HCT116 (cell line): ENCODE measurements around the gene DDX1. TPM values are rescaled to one million over a fixed set of nuclear protein-coding genes. Genes with fewer than 3 reads are reported as not detected.

Experiments used
- ATAC-seq: fragments of 200-7000 bp; cut with Tn5 transposase; 2 replicates; pipeline ENCODE4 v1.9.1; 2020; ENCODE audit warnings: mild to moderate bottlenecking, moderate library complexity
- BruUV-seq: library from RNA; stranded (reverse); fragments of 400-500 nt; replicated peaks from 2 replicates; lab custom pipeline; 2021; lab: Mats Ljungman, UMichigan
- CTCF ChIA-PET: fragments of 300-600 bp; sonication (Branson Sonifier 250); formaldehyde crosslinking; loops from one replicate; lab custom pipeline; 2021; ENCODE audit warnings: antibody characterized with exemption; lab: Charles Lee
- POLR2A ChIA-PET: fragments of 300-600, 350-600 bp; sonication (Branson Sonifier 250); formaldehyde crosslinking; loops from one replicate; lab custom pipeline; 2021; ENCODE audit warnings: antibody characterized with exemption; lab: Charles Lee
- RAD21 ChIA-PET, 2 experiments: fragments of 300-600 bp; sonication (Branson Sonifier 250); formaldehyde crosslinking; loops; one replicate each; lab custom pipeline; 2023; ENCODE audit warnings: low total read pairs in 2 of 2; ENCODE audit not compliant: uncharacterized antibody in 2 of 2, unreplicated experiment in 2 of 2, low non-redundant PET in 1 of 2; lab: Charles Lee
- DNase-seq: peaks from one replicate; pipeline ENCODE4 v3.0.0-alpha.2; 2010; ENCODE audit warnings: low read depth, low spot score
- H2AFZ ChIP-seq: fragments of 200-600 bp; shearing (Covaris generic), sonication (generic); 2 replicates; pipeline ENCODE4 v1.6.1; 2017; ENCODE audit warnings: low read depth, mixed run types, mixed read lengths, antibody characterized with exemption, low read length; ENCODE audit not compliant: poor library complexity, severe bottlenecking
- H3K27ac ChIP-seq: 2 replicates; pipeline ENCODE4 v1.5.1; 2012; ENCODE audit warnings: low read depth, low read length
- H3K27me3 ChIP-seq: fragments of 200-600 bp; sonication (generic); 2 replicates; pipeline ENCODE4 v1.6.1; 2016; ENCODE audit warnings: mixed run types, low read length, mixed read lengths; ENCODE audit not compliant: insufficient read depth
- H3K36me3 ChIP-seq, 2 experiments: fragments of 200-500 bp in 1 of 2; fragments of 200-600 bp in 1 of 2; sonication (Bioruptor generic) in 1 of 2; sonication (generic) in 1 of 2; 2 replicates each; pipeline versions ENCODE4 v1.5.1 to v1.6.1; 2014 to 2016; ENCODE audit warnings: low read length in 2 of 2, inconsistent platforms in 1 of 2, mixed read lengths in 1 of 2, mixed run types in 1 of 2; ENCODE audit not compliant: insufficient read depth in 2 of 2, control insufficient read depth in 1 of 2
- H3K4me1 ChIP-seq, 2 experiments: fragments of 200-600 bp in 1 of 2; sonication (generic) in 1 of 2; 2 replicates each; pipeline versions ENCODE4 v1.5.1 to v1.6.1; 2012 to 2017; ENCODE audit warnings: low read length in 2 of 2, inconsistent platforms in 1 of 2, mild to moderate bottlenecking in 1 of 2, mixed read lengths in 1 of 2, mixed run types in 1 of 2, moderate library complexity in 1 of 2; ENCODE audit not compliant: insufficient read depth in 2 of 2, control insufficient read depth in 1 of 2
- H3K4me2 ChIP-seq: fragments of 200-600 bp; sonication (generic); 2 replicates; pipeline ENCODE4 v1.6.1; 2017; ENCODE audit warnings: mixed run types, low read length, mixed read lengths
- H3K4me3 ChIP-seq, 2 experiments: fragments of 200-600 bp in 1 of 2; sonication (generic) in 1 of 2; replicated peaks in 1 of 2; 2 replicates each; pipeline ENCODE4 v1.5.1; 2011 to 2016; ENCODE audit warnings: low read length in 2 of 2, control low read depth in 1 of 2, low read depth in 1 of 2, mild to moderate bottlenecking in 1 of 2, mixed read lengths in 1 of 2, mixed run types in 1 of 2
- H3K79me2 ChIP-seq: fragments of 200-600 bp; sonication (generic); 2 replicates; pipeline ENCODE4 v1.6.1; 2017; ENCODE audit warnings: mild to moderate bottlenecking, mixed run types, low read length, moderate library complexity, mixed read lengths; ENCODE audit not compliant: insufficient read depth
- H3K9ac ChIP-seq: fragments of 200-600 bp; sonication (generic); 2 replicates; pipeline ENCODE4 v1.6.1; 2016; ENCODE audit warnings: low read length, mixed read lengths
- H3K9me2 ChIP-seq: fragments of 200-600 bp; sonication (generic), shearing (Covaris generic); 2 replicates; pipeline ENCODE4 v1.6.1; 2017; ENCODE audit warnings: mixed run types, mild to moderate bottlenecking, moderate library complexity; ENCODE audit not compliant: insufficient read depth
- H3K9me3 ChIP-seq, 2 experiments: fragments of 200-500 bp in 1 of 2; fragments of 200-600 bp in 1 of 2; sonication (Bioruptor generic) in 1 of 2; sonication (generic) in 1 of 2; 2 replicates each; pipeline ENCODE4 v1.6.1; 2014 to 2017; ENCODE audit warnings: low read length in 2 of 2, mixed read lengths in 2 of 2, inconsistent platforms in 1 of 2, low read depth in 1 of 2, mild to moderate bottlenecking in 1 of 2, mixed run types in 1 of 2, moderate library complexity in 1 of 2; ENCODE audit not compliant: control insufficient read depth in 1 of 2, insufficient read depth in 1 of 2
- H4K20me1 ChIP-seq: fragments of 200-600 bp; sonication (generic), shearing (Covaris generic); 2 replicates; pipeline ENCODE4 v1.6.1; 2017; ENCODE audit warnings: mixed run types, mild to moderate bottlenecking, moderate library complexity; ENCODE audit not compliant: insufficient read depth
- CBX3 ChIP-seq: IDR thresholded peaks from 2 replicates; pipeline ENCODE4 v1.6.1; 2012; ENCODE audit warnings: low read depth
- CEBPB ChIP-seq: IDR thresholded peaks from 2 replicates; pipeline ENCODE4 v1.6.1; 2012; ENCODE audit warnings: low read depth
- EGR1 ChIP-seq: IDR thresholded peaks from 2 replicates; pipeline ENCODE4 v1.6.1; 2012; ENCODE audit warnings: low read depth
- EZH2 ChIP-seq: fragments of 200-600 bp; sonication (generic); IDR thresholded peaks from 2 replicates; pipeline ENCODE4 v1.6.1; 2017; ENCODE audit warnings: antibody characterized with exemption, mixed run types
- EZH2phosphoT487 ChIP-seq: fragments of 200-600 bp; IDR thresholded peaks from 2 replicates; pipeline ENCODE4 v1.6.1; 2018; ENCODE audit warnings: antibody characterized with exemption, borderline replicate concordance
- FOSL1 ChIP-seq: IDR thresholded peaks from 2 replicates; pipeline ENCODE4 v1.6.1; 2012; ENCODE audit warnings: low read depth
- JUND ChIP-seq: IDR thresholded peaks from 2 replicates; pipeline ENCODE4 v1.6.1; 2012
- MAX ChIP-seq: IDR thresholded peaks from 2 replicates; pipeline ENCODE4 v1.6.1; 2012
- POLR2AphosphoS5 ChIP-seq: IDR thresholded peaks from 2 replicates; pipeline ENCODE4 v1.6.1; 2011; ENCODE audit warnings: mild to moderate bottlenecking, low read depth, low read length, moderate library complexity
- RAD21 ChIP-seq: IDR thresholded peaks from 2 replicates; pipeline ENCODE4 v1.6.1; 2012; ENCODE audit warnings: low read depth, mild to moderate bottlenecking
- REST ChIP-seq: IDR thresholded peaks from 2 replicates; pipeline ENCODE4 v1.6.1; 2012; ENCODE audit warnings: low read depth
- SIN3A ChIP-seq: IDR thresholded peaks from 2 replicates; pipeline ENCODE4 v1.6.1; 2012; ENCODE audit warnings: low read depth
- SP1 ChIP-seq: IDR thresholded peaks from 2 replicates; pipeline ENCODE4 v1.6.1; 2012; ENCODE audit warnings: low read depth
- SRF ChIP-seq: IDR thresholded peaks from 2 replicates; pipeline ENCODE4 v1.6.1; 2012; ENCODE audit warnings: low read depth
- TCF7L2 ChIP-seq: IDR thresholded peaks from 2 replicates; pipeline ENCODE4 v1.7.0; 2011; ENCODE audit warnings: borderline replicate concordance, inconsistent platforms; ENCODE audit not compliant: insufficient read depth, insufficient read length; ENCODE audit errors: extremely low read depth
- YY1 ChIP-seq: IDR thresholded peaks from 2 replicates; pipeline ENCODE4 v1.6.1; 2011; ENCODE audit warnings: low read length, low read depth, moderate library complexity, mild to moderate bottlenecking; ENCODE audit not compliant: insufficient replicate concordance; ENCODE audit errors: extremely low read depth
- ZBTB33 ChIP-seq: IDR thresholded peaks from 2 replicates; pipeline ENCODE4 v1.6.1; 2011; ENCODE audit warnings: mild to moderate bottlenecking, low read length, moderate library complexity; ENCODE audit not compliant: insufficient replicate concordance; ENCODE audit errors: extremely low read depth
- ZNF274 ChIP-seq: fragments of 200-500 bp; sonication (Bioruptor generic); IDR thresholded peaks from 2 replicates; pipeline ENCODE4 v1.6.1; 2014; ENCODE audit warnings: mild to moderate bottlenecking, low read depth, low read length, inconsistent platforms
- intact Hi-C: fragments of 100-400 bp; cut with micrococcal nuclease; formaldehyde crosslinking; loops from 2 replicates; pipeline ENCODE4 v1.10.0; 2022
- total RNA-seq: library from RNA; stranded (reverse); gene quantifications from one replicate; pipeline ENCODE4 v1.2.1, GENCODE V29; 2021; ENCODE audit not compliant: unreplicated experiment

DDX1 gene
- total RNA-seq, 1 experiment from 2014 or later: 117 TPM

- BruUV-seq: no TSS peak
- Histone ChIP-seq H3K36me3 (no peaks in the 10 kb centered on the region), H2AFZ (no peak overlapping the region), H3K4me2 (no peak overlapping the region), H3K9ac (no peak overlapping the region), H3K9me3 (no peaks in the 10 kb centered on the region), H3K79me2 (no peaks in the 10 kb centered on the region), H3K9me2 (no peaks in the 10 kb centered on the region), H4K20me1 (no peaks in the 10 kb centered on the region), H3K27me3 (peaks cover 8% of the 10 kb centered on the region; the same call in 1 of the 2 replicates), H3K4me1 (no peaks in the 10 kb centered on the region), H3K27ac (no peak overlapping the region), H3K4me3 (no peak overlapping the region)
- ChIA-PET POLR2A (no interaction called here), RAD21 (no interaction called here), CTCF (no interaction called here)
- intact Hi-C loops: no loop called here
- ATAC-seq (no peak), DNase-seq (no peak)
- TF ChIP-seq YY1 (no peak), SRF (no peak), ZBTB33 (no peak), CBX3 (no peak), ZNF274 (no peak), POLR2AphosphoS5 (no peak), RAD21 (no peak), EGR1 (no peak), EZH2 (no peak), TCF7L2 (no peak), JUND (no peak), EZH2phosphoT487 (no peak), SP1 (no peak), FOSL1 (no peak), REST (no peak), CEBPB (no peak), SIN3A (no peak), MAX (no peak)
Observed at GRCh38 chr2:15653806-15654726, 62.4 kb downstream of the DDX1 start.
